Panc1 (cell line): ENCODE results near the gene CCDC121. TPM values are rescaled to one million over a fixed set of nuclear protein-coding genes. Genes with fewer than 3 reads are reported as not detected.

Experiments
- ATAC-seq: fragments of 200-7000 bp; cut with Tn5 transposase; 2 replicates; pipeline ENCODE4 v1.9.1; 2020; ENCODE audit warnings: mild to moderate bottlenecking, moderate library complexity
- BruUV-seq: library from RNA; stranded (reverse); fragments of 400-500 nt; replicated peaks from 2 replicates; lab custom pipeline; 2021; lab: Mats Ljungman, UMichigan
- CTCF ChIA-PET: fragments of 300-600 bp; sonication (Branson Sonifier 250); formaldehyde crosslinking; loops from one replicate; lab custom pipeline; 2022; ENCODE audit warnings: antibody characterized with exemption; lab: Charles Lee
- POLR2A ChIA-PET: fragments of 300-600 bp; sonication (Branson Sonifier 250); formaldehyde crosslinking; loops from one replicate; lab custom pipeline; 2022; ENCODE audit warnings: antibody characterized with exemption; lab: Charles Lee
- DNase-seq: peaks from one replicate; pipeline ENCODE4 v3.0.0-alpha.2; 2010; ENCODE audit warnings: low read depth, low spot score
- H3K27ac ChIP-seq: 2 replicates; pipeline ENCODE4 v1.5.1; 2011; ENCODE audit warnings: mild to moderate bottlenecking, low read length, inconsistent platforms
- H3K27me3 ChIP-seq: fragments of 200-500 bp; sonication (Bioruptor generic); 2 replicates; pipeline ENCODE4 v1.6.0; 2014; ENCODE audit warnings: low read length, inconsistent platforms; ENCODE audit not compliant: control insufficient read depth, insufficient read depth
- H3K36me3 ChIP-seq: fragments of 200-500 bp; sonication (Bioruptor generic); 2 replicates; pipeline ENCODE4 v1.5.1; 2014; ENCODE audit warnings: inconsistent platforms, mild to moderate bottlenecking, low read length, moderate library complexity; ENCODE audit not compliant: control insufficient read depth, insufficient read depth
- H3K4me1 ChIP-seq: 2 replicates; pipeline ENCODE4 v1.5.1; 2011; ENCODE audit warnings: inconsistent platforms, mild to moderate bottlenecking, low read length, moderate library complexity; ENCODE audit not compliant: control insufficient read depth, insufficient read depth
- H3K4me3 ChIP-seq, 2 experiments: 2 replicates each; pipeline ENCODE4 v1.5.1; 2011 to 2012; ENCODE audit warnings: low read depth in 2 of 2, low read length in 2 of 2, mild to moderate bottlenecking in 2 of 2, inconsistent platforms in 1 of 2, moderate library complexity in 1 of 2
- H3K9me3 ChIP-seq: fragments of 200-500 bp; sonication (Bioruptor generic); 2 replicates; pipeline ENCODE4 v1.5.1; 2014; ENCODE audit warnings: low read depth, mild to moderate bottlenecking, inconsistent platforms, low read length, moderate library complexity; ENCODE audit not compliant: control insufficient read depth, insufficient read depth
- POLR2AphosphoS5 ChIP-seq: IDR thresholded peaks from 2 replicates; pipeline ENCODE4 v1.6.1; 2012; ENCODE audit warnings: mild to moderate bottlenecking, low read depth, low read length, moderate library complexity
- SIN3A ChIP-seq: IDR thresholded peaks from 2 replicates; pipeline ENCODE4 v1.6.1; 2012; ENCODE audit warnings: low read depth, mild to moderate bottlenecking, low read length, moderate library complexity, borderline replicate concordance; ENCODE audit not compliant: insufficient read depth
- TCF7L2 ChIP-seq: IDR thresholded peaks from 2 replicates; pipeline ENCODE4 v1.6.1; 2011; ENCODE audit warnings: mild to moderate bottlenecking, low read depth, low read length, inconsistent platforms
- in situ Hi-C: cut with HindIII; loops from 2 replicates; pipeline ENCODE4 v1.10.0; 2016; ENCODE audit warnings: low sequenced_read_pairs, low pct_unique_long_range_greater_than_20kb
- intact Hi-C: fragments of 100-400 bp; cut with micrococcal nuclease; formaldehyde crosslinking; loops from one replicate; pipeline ENCODE4 v1.10.0; 2022; ENCODE audit not compliant: unreplicated experiment
- total RNA-seq: library from RNA; stranded (reverse); gene quantifications from one replicate; pipeline ENCODE4 v1.2.1, GENCODE V29; 2021; ENCODE audit not compliant: unreplicated experiment
- TF ChIP-seq, protein P1 (sequence below), 2 experiments: IDR thresholded peaks; 2 replicates each; pipeline ENCODE4 v1.6.1; 2011 to 2012; ENCODE audit warnings: low read depth in 2 of 2, control low read depth in 1 of 2, low read length in 1 of 2, mild to moderate bottlenecking in 1 of 2, moderate library complexity in 1 of 2; ENCODE audit not compliant: insufficient read depth in 1 of 2
- TF ChIP-seq, protein P2 (sequence below): fragments of 450-650 bp; IDR thresholded peaks from 2 replicates; pipeline ENCODE4 v1.5.1; 2017; ENCODE audit warnings: mild to moderate bottlenecking

The CCDC121 gene
- total RNA-seq, 1 experiment from 2014 or later, result 5.9 TPM

DNA sequence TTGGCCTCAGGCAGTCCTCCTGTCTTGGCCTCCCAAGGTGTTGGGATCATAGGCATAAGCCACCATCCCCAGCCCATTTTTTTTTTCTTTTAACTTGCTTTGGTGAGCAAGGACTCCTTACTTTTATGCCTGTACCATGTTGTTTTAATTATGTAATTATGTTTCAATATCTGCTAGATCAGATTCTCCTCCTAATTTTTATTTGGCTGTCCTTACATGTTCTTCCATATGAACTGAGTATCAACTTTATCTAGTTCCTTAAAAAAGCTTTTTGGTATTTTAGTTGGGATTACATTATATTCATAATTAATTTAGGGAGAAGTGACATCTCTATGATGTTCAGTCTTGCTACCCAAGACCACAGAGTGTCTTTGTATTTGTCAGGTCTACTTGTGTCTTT, 16.4 kb upstream of the CCDC121 start:
- intact Hi-C loops (no loop called here), in situ Hi-C loops (no loop called here)
- BruUV-seq, result no TSS peak
- CTCF ChIA-PET, result no interaction called here
- Histone ChIP-seq H3K27me3 (no peaks in the 10 kb centered on the region), H3K4me1 (no peaks in the 10 kb centered on the region), H3K9me3 (no peaks in the 10 kb centered on the region), H3K4me3 (no peak overlapping the region), H3K27ac (no peak overlapping the region), H3K36me3 (peaks cover 11% of the 10 kb centered on the region)
- TF ChIP-seq, protein P1, sequence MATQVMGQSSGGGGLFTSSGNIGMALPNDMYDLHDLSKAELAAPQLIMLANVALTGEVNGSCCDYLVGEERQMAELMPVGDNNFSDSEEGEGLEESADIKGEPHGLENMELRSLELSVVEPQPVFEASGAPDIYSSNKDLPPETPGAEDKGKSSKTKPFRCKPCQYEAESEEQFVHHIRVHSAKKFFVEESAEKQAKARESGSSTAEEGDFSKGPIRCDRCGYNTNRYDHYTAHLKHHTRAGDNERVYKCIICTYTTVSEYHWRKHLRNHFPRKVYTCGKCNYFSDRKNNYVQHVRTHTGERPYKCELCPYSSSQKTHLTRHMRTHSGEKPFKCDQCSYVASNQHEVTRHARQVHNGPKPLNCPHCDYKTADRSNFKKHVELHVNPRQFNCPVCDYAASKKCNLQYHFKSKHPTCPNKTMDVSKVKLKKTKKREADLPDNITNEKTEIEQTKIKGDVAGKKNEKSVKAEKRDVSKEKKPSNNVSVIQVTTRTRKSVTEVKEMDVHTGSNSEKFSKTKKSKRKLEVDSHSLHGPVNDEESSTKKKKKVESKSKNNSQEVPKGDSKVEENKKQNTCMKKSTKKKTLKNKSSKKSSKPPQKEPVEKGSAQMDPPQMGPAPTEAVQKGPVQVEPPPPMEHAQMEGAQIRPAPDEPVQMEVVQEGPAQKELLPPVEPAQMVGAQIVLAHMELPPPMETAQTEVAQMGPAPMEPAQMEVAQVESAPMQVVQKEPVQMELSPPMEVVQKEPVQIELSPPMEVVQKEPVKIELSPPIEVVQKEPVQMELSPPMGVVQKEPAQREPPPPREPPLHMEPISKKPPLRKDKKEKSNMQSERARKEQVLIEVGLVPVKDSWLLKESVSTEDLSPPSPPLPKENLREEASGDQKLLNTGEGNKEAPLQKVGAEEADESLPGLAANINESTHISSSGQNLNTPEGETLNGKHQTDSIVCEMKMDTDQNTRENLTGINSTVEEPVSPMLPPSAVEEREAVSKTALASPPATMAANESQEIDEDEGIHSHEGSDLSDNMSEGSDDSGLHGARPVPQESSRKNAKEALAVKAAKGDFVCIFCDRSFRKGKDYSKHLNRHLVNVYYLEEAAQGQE (IDR thresholded peaks at IDR 0.05; ENCODE audit: insufficient read depth in 1 of 2, low read depth in 2 of 2, low read length in 1 of 2), result no peak
- TF ChIP-seq SIN3A (no peak), TCF7L2 (no peak), POLR2AphosphoS5 (no peak)
- TF ChIP-seq, protein P2, sequence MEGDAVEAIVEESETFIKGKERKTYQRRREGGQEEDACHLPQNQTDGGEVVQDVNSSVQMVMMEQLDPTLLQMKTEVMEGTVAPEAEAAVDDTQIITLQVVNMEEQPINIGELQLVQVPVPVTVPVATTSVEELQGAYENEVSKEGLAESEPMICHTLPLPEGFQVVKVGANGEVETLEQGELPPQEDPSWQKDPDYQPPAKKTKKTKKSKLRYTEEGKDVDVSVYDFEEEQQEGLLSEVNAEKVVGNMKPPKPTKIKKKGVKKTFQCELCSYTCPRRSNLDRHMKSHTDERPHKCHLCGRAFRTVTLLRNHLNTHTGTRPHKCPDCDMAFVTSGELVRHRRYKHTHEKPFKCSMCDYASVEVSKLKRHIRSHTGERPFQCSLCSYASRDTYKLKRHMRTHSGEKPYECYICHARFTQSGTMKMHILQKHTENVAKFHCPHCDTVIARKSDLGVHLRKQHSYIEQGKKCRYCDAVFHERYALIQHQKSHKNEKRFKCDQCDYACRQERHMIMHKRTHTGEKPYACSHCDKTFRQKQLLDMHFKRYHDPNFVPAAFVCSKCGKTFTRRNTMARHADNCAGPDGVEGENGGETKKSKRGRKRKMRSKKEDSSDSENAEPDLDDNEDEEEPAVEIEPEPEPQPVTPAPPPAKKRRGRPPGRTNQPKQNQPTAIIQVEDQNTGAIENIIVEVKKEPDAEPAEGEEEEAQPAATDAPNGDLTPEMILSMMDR, result no peak
- no peak for ATAC-seq
- POLR2A ChIA-PET, result no interaction called here
- no peak for DNase-seq

DNA sequence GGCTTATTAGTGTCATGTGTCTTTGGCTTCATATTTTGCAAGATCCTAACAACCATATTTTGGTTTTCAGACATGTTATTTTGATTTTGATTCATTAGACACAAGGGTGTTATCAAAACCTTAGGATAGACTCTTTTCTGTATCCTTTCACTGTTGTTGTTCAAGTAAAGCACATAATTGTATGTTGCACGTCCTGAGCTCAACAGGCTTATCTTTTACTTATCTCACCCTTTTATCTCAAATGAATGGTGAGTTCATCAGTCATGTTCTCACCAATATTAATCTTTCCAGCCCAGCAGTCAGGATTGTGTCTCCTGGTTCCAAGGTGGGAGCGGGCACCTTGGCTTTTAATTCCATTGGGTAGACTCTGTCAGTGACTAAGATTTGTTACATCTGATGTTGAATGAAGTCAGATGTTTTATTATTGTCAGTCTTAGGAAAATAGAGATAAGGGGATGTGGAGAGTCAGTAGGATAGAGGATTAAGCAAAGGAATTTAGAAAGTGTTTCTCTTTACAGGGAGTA, 12.0 kb upstream of the CCDC121 start:
- DNase-seq (no peak), ATAC-seq (no peak)
- BruUV-seq, result no TSS peak
- intact Hi-C loops (no loop called here), in situ Hi-C loops (no loop called here)
- ChIA-PET CTCF (no interaction called here), POLR2A (no interaction called here)
- H3K4me3 ChIP-seq, result no peak overlapping the region
- peaks cover 16% of the 10 kb centered on the region for H3K36me3 ChIP-seq
- H3K4me1 ChIP-seq, result no peaks in the 10 kb centered on the region
- no peaks in the 10 kb centered on the region for H3K9me3 ChIP-seq
- no peak for TF ChIP-seq TCF7L2
- no peak for TF ChIP-seq SIN3A
- TF ChIP-seq, protein P2, result no peak
- TF ChIP-seq, protein P1 (IDR thresholded peaks at IDR 0.05; ENCODE audit: insufficient read depth in 1 of 2, low read depth in 2 of 2, low read length in 1 of 2), result no peak
- TF ChIP-seq POLR2AphosphoS5, result no peak
- no peaks in the 10 kb centered on the region for H3K27me3 ChIP-seq
- no peak overlapping the region for H3K27ac ChIP-seq
